Activated CD8-positive, alpha-beta T cell treated with anti-CD3 and anti-CD28 coated beads for 36 hours (primary cell): ENCODE results near the gene SSRP1. TPM values are rescaled to one million over a fixed set of nuclear protein-coding genes. Genes with fewer than 3 reads are reported as not detected.

Experiments
- ATAC-seq: fragments of 200-7000 bp; cut with Tn5 transposase; one replicate; pipeline ENCODE4 v1.10.0; 2021; ENCODE audit warnings: mild to moderate bottlenecking, moderate library complexity
- CTCF ChIA-PET: fragments of 350-600 bp; sonication (Branson Sonifier 250); formaldehyde crosslinking; loops from one replicate; lab custom pipeline; 2021; ENCODE audit warnings: antibody characterized with exemption; lab: Charles Lee
- POLR2A ChIA-PET: fragments of 350-600 bp; sonication (Branson Sonifier 250); formaldehyde crosslinking; loops from one replicate; lab custom pipeline; 2021; ENCODE audit warnings: antibody characterized with exemption; lab: Charles Lee
- DNase-seq: peaks from one replicate; pipeline ENCODE4 v3.0.0-alpha.2; 2020
- H3K27ac Mint-ChIP-seq: one replicate; pipeline ENCODE4 v1.8.0; 2021; ENCODE audit warnings: mild to moderate bottlenecking, mixed read lengths
- H3K27me3 Mint-ChIP-seq: one replicate; pipeline ENCODE4 v1.8.0; 2021; ENCODE audit warnings: mixed read lengths
- H3K36me3 Mint-ChIP-seq: one replicate; pipeline ENCODE4 v1.8.0; 2021; ENCODE audit warnings: low read depth, mixed read lengths
- H3K4me1 Mint-ChIP-seq: one replicate; pipeline ENCODE4 v1.8.0; 2021; ENCODE audit warnings: low read depth, mixed read lengths
- H3K4me3 Mint-ChIP-seq: one replicate; pipeline ENCODE4 v1.8.0; 2021; ENCODE audit warnings: mild to moderate bottlenecking, moderate library complexity, mixed read lengths
- H3K9me3 Mint-ChIP-seq: one replicate; pipeline ENCODE4 v1.8.0; 2021; ENCODE audit warnings: mixed read lengths
- CTCF ChIP-seq: fragments of 200-600 bp; IDR thresholded peaks from one replicate; pipeline ENCODE4 v1.8.0; 2022; ENCODE audit warnings: antibody characterized with exemption, mild to moderate bottlenecking
- intact Hi-C: fragments of 100-400 bp; cut with micrococcal nuclease; formaldehyde crosslinking; loops from one replicate; pipeline ENCODE4 v1.10.0; 2022
- total RNA-seq, 2 experiments: library from RNA; stranded (reverse); gene quantifications; one replicate each; pipeline ENCODE4 v1.2.3, GENCODE V29; 2021

SSRP1 gene
- total RNA-seq, 2 experiments from 2014 or later = 284 to 290 TPM

- TF ChIP-seq CTCF = no peak
- ATAC-seq = no peak
- DNase-seq = no peak
- H3K4me3 Mint-ChIP-seq = no peak overlapping the region
- ChIA-PET POLR2A (interaction anchor here (0.8 to 1.1 kb wide), 2 partner anchors 40 to 46 kb away, joined by 3 read pairs; no protein-coding TSS in a partner anchor), CTCF (interaction anchor here (0.8 to 2.9 kb wide), 7 partner anchors 7 to 167 kb away, joined by 3 to 17 read pairs (median 3); no protein-coding TSS in a partner anchor)
- no peaks in the 10 kb centered on the region for H3K4me1 Mint-ChIP-seq
- H3K27me3 Mint-ChIP-seq = peaks cover 7% of the 10 kb centered on the region
- intact Hi-C loops = no loop called here
- H3K9me3 Mint-ChIP-seq = no peaks in the 10 kb centered on the region
- no peak overlapping the region for H3K27ac Mint-ChIP-seq
- no peaks in the 10 kb centered on the region for H3K36me3 Mint-ChIP-seq
These were observed 24.4 kb upstream of the SSRP1 start for GRCh38 chr11:57359896-57360690.

GRCh38 chr11:57359396-57359795, 23.7 kb upstream of the SSRP1 start:
- no peak overlapping the region for H3K27ac Mint-ChIP-seq
- TF ChIP-seq CTCF = no peak
- peaks cover 12% of the 10 kb centered on the region for H3K27me3 Mint-ChIP-seq
- ChIA-PET CTCF (interaction anchor here (0.7 to 2.9 kb wide), 3 partner anchors 9 to 441 kb away, joined by 3 to 17 read pairs (median 6); no protein-coding TSS in a partner anchor), POLR2A (interaction anchor here (0.8 to 1.1 kb wide), 2 partner anchors 41 to 46 kb away, joined by 3 read pairs; no protein-coding TSS in a partner anchor)
- no peaks in the 10 kb centered on the region for H3K9me3 Mint-ChIP-seq
- intact Hi-C loops = no loop called here
- H3K4me1 Mint-ChIP-seq = no peaks in the 10 kb centered on the region
- DNase-seq = no peak
- ATAC-seq = no peak
- H3K4me3 Mint-ChIP-seq = no peak overlapping the region
- H3K36me3 Mint-ChIP-seq = no peaks in the 10 kb centered on the region

GRCh38 chr11:57358991-57359390, 23.3 kb upstream of the SSRP1 start:
- ChIA-PET CTCF (interaction anchor here (0.7 to 2.9 kb wide), 4 partner anchors 9 to 442 kb away, joined by 3 to 17 read pairs (median 6); no protein-coding TSS in a partner anchor), POLR2A (interaction anchor here (1.1 kb wide), 1 partner anchor 47 kb away, joined by 3 read pairs; no protein-coding TSS in a partner anchor)
- ATAC-seq (no peak), DNase-seq (no peak)
- H3K4me1 Mint-ChIP-seq = no peaks in the 10 kb centered on the region
- no peak overlapping the region for H3K4me3 Mint-ChIP-seq
- H3K36me3 Mint-ChIP-seq = no peaks in the 10 kb centered on the region
- no peak for TF ChIP-seq CTCF
- peaks cover 13% of the 10 kb centered on the region for H3K27me3 Mint-ChIP-seq
- H3K27ac Mint-ChIP-seq = no peak overlapping the region
- intact Hi-C loops = no loop called here
- H3K9me3 Mint-ChIP-seq = no peaks in the 10 kb centered on the region

GRCh38 chr11:57358543-57358961, 22.9 kb upstream of the SSRP1 start:
- no peak for TF ChIP-seq CTCF
- Mint-ChIP-seq H3K4me3 (no peak overlapping the region), H3K27ac (no peak overlapping the region), H3K4me1 (no peaks in the 10 kb centered on the region), H3K27me3 (peaks cover 13% of the 10 kb centered on the region), H3K9me3 (no peaks in the 10 kb centered on the region), H3K36me3 (no peaks in the 10 kb centered on the region)
- POLR2A ChIA-PET = interaction anchor here (1.3 kb wide), 1 partner anchor 31 kb away, joined by 3 read pairs; no protein-coding TSS in a partner anchor
- ATAC-seq = no peak
- intact Hi-C loops = no loop called here
- no peak for DNase-seq
- CTCF ChIA-PET = interaction anchor here (1.6 to 2.9 kb wide), 2 partner anchors 8 to 13 kb away, joined by 5 to 17 read pairs; no protein-coding TSS in a partner anchor
